Astrocyte (in vitro differentiated cells and primary cell): ENCODE results near the gene DDTL. TPM values are rescaled to one million over a fixed set of nuclear protein-coding genes. Genes with fewer than 3 reads are reported as not detected.
"Not testable (repeated sequence)": the region's sequence is repeated elsewhere in the genome, so short reads cannot be mapped to it uniquely, and the experiment has no call there.

ENCODE experiments used
- DNase-seq: peaks from one replicate; pipeline ENCODE4 v3.0.0-alpha.2; 2010; ENCODE audit warnings: low read depth
- FAIRE-seq: peaks from 2 replicates; lab custom pipeline; 2011; peaks lifted over from hg19 to GRCh38; lab: Jason Lieb, UNC
- H2AFZ ChIP-seq: 2 replicates; pipeline ENCODE4 v1.6.0; 2012; ENCODE audit warnings: low read depth, low read length, inconsistent platforms
- H3K27ac ChIP-seq: 2 replicates; pipeline ENCODE4 v1.5.1; 2011; ENCODE audit warnings: low read depth, low read length, inconsistent platforms
- H3K27me3 ChIP-seq: 2 replicates; pipeline ENCODE4 v1.6.0; 2011; ENCODE audit warnings: low read length, inconsistent platforms; ENCODE audit not compliant: insufficient read depth
- H3K36me3 ChIP-seq: 2 replicates; pipeline ENCODE4 v1.5.1; 2011; ENCODE audit warnings: low read length, inconsistent platforms; ENCODE audit not compliant: insufficient read depth
- H3K4me1 ChIP-seq: 2 replicates; pipeline ENCODE4 v1.5.1; 2011; ENCODE audit warnings: low read length, inconsistent platforms; ENCODE audit not compliant: insufficient read depth
- H3K4me2 ChIP-seq: 2 replicates; pipeline ENCODE4 v1.6.0; 2012; ENCODE audit warnings: low read length, inconsistent platforms
- H3K4me3 ChIP-seq: 2 replicates; pipeline ENCODE4 v1.5.1; 2011; ENCODE audit warnings: low read depth, mild to moderate bottlenecking, low read length, inconsistent platforms; ENCODE audit not compliant: insufficient read depth
- H3K79me2 ChIP-seq: 2 replicates; pipeline ENCODE4 v1.6.0; 2012; ENCODE audit warnings: mild to moderate bottlenecking, low read length, inconsistent platforms; ENCODE audit not compliant: insufficient read depth
- H3K9ac ChIP-seq: 2 replicates; pipeline ENCODE4 v1.6.0; 2012; ENCODE audit warnings: mild to moderate bottlenecking, low read length, inconsistent platforms
- H3K9me3 ChIP-seq: 2 replicates; pipeline ENCODE4 v1.5.1; 2012; ENCODE audit warnings: low read depth, mild to moderate bottlenecking, low read length, inconsistent platforms; ENCODE audit not compliant: insufficient read depth
- H4K20me1 ChIP-seq: 2 replicates; pipeline ENCODE4 v1.6.0; 2012; ENCODE audit warnings: low read length, inconsistent platforms; ENCODE audit not compliant: insufficient read depth
- H3K27ac Mint-ChIP-seq: one replicate; pipeline ENCODE4 v1.8.0; 2021; ENCODE audit warnings: mild to moderate bottlenecking, mixed read lengths; ENCODE audit not compliant: unreplicated experiment
- H3K27me3 Mint-ChIP-seq: one replicate; pipeline ENCODE4 v1.8.0; 2021; ENCODE audit warnings: low read depth, mixed read lengths; ENCODE audit not compliant: unreplicated experiment
- H3K36me3 Mint-ChIP-seq: one replicate; pipeline ENCODE4 v1.8.0; 2021; ENCODE audit warnings: low read depth, mixed read lengths; ENCODE audit not compliant: unreplicated experiment
- H3K4me1 Mint-ChIP-seq: one replicate; pipeline ENCODE4 v1.8.0; 2021; ENCODE audit warnings: low read depth, mixed read lengths; ENCODE audit not compliant: unreplicated experiment
- H3K4me3 Mint-ChIP-seq: one replicate; pipeline ENCODE4 v1.8.0; 2021; ENCODE audit warnings: mild to moderate bottlenecking, moderate library complexity, mixed read lengths; ENCODE audit not compliant: unreplicated experiment
- H3K9me3 Mint-ChIP-seq: one replicate; pipeline ENCODE4 v1.8.0; 2021; ENCODE audit warnings: mild to moderate bottlenecking, mixed read lengths; ENCODE audit not compliant: unreplicated experiment
- EZH2 ChIP-seq: IDR thresholded peaks from 2 replicates; pipeline ENCODE4 v1.6.1; 2012; ENCODE audit warnings: mild to moderate bottlenecking, low read length, inconsistent platforms; ENCODE audit not compliant: insufficient read depth
- total RNA-seq: library from RNA; stranded (reverse); gene quantifications from 2 replicates; pipeline ENCODE4 v1.2.1, GENCODE V29; 2021
- TF ChIP-seq, protein P1 (sequence below): IDR thresholded peaks from 2 replicates; pipeline ENCODE4 v1.5.1; 2011; ENCODE audit warnings: low read depth, mild to moderate bottlenecking, inconsistent platforms, low read length, moderate library complexity; ENCODE audit not compliant: insufficient read depth

Gene DDTL
- total RNA-seq, 1 donor from 2014 or later: 0.75 TPM

DNA sequence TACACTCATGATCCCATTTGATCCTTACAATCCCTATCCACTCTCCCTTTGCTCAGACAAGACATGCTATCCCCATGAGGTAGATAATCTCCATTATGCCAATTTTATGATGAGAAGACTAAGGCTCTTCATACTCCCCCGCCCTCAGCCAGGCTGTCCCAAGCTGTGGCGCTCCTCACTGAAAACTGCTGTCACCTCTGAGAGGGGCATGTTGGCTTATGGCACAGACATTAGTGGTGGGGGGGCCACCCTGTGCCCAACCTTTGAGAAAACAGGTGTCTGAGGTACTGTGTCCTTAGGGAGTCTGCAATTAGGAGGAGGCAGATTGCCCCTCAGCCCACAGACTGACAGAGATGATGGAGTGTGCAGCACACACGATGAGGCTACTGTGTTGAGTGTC, 2.4 kb downstream of the DDTL start:
- H3K4me1 ChIP-seq: no peaks in the 10 kb centered on the region
- H3K4me2 ChIP-seq: no peak overlapping the region
- H3K4me1 Mint-ChIP-seq: no peaks in the 10 kb centered on the region
- H3K27ac ChIP-seq: no peak overlapping the region
- no peaks in the 10 kb centered on the region for H3K27me3 ChIP-seq
- peak overlapping the region; percentile 57 for H3K4me3 Mint-ChIP-seq
- H2AFZ ChIP-seq: no peak overlapping the region
- no peak overlapping the region for H3K9ac ChIP-seq
- no peak overlapping the region for H3K4me3 ChIP-seq
- H3K36me3 ChIP-seq: peaks cover 13% of the 10 kb centered on the region
- DNase-seq (no peak), FAIRE-seq (no peak)
- H3K79me2 ChIP-seq: peaks cover 19% of the 10 kb centered on the region
- H3K9me3 Mint-ChIP-seq: no peaks in the 10 kb centered on the region
- H3K36me3 Mint-ChIP-seq: peaks cover 5% of the 10 kb centered on the region
- H3K27ac Mint-ChIP-seq: peak overlapping the region; percentile 53
- H4K20me1 ChIP-seq: peaks cover 19% of the 10 kb centered on the region
- TF ChIP-seq, protein P1, sequence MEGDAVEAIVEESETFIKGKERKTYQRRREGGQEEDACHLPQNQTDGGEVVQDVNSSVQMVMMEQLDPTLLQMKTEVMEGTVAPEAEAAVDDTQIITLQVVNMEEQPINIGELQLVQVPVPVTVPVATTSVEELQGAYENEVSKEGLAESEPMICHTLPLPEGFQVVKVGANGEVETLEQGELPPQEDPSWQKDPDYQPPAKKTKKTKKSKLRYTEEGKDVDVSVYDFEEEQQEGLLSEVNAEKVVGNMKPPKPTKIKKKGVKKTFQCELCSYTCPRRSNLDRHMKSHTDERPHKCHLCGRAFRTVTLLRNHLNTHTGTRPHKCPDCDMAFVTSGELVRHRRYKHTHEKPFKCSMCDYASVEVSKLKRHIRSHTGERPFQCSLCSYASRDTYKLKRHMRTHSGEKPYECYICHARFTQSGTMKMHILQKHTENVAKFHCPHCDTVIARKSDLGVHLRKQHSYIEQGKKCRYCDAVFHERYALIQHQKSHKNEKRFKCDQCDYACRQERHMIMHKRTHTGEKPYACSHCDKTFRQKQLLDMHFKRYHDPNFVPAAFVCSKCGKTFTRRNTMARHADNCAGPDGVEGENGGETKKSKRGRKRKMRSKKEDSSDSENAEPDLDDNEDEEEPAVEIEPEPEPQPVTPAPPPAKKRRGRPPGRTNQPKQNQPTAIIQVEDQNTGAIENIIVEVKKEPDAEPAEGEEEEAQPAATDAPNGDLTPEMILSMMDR: no peak
- no peak for TF ChIP-seq EZH2
- H3K9me3 ChIP-seq: no peaks in the 10 kb centered on the region
- no peaks in the 10 kb centered on the region for H3K27me3 Mint-ChIP-seq

DNA sequence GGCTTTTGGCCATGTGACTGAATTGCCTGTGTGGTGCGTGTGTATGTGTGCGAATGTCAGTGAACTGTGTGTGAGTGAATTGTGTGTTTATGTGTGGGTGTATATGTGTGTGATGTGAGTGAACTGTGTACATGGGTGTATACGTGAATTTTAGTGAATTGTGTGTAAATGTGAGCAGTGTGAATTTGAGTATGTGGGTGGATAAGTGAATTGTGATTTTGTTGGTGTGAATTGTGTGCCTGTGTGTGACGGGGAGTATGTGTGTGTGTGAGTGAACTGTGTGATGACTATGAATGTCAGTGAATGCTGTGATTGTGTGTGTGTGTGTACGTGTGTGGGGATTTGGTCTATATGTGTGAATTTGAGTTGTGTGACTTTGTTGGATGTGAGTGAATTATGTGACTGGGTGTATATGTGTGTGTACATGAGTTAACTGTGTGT, 3.5 kb downstream of the DDTL start:
- FAIRE-seq: no peak
- Histone ChIP-seq H4K20me1 (peaks cover 19% of the 10 kb centered on the region), H3K79me2 (peaks cover 19% of the 10 kb centered on the region), H3K9me3 (no peaks in the 10 kb centered on the region), H3K4me3 (no peak overlapping the region), H2AFZ (no peak overlapping the region), H3K4me1 (no peaks in the 10 kb centered on the region), H3K9ac (no peak overlapping the region), H3K4me2 (no peak overlapping the region), H3K36me3 (peaks cover 13% of the 10 kb centered on the region), H3K27me3 (no peaks in the 10 kb centered on the region), H3K27ac (no peak overlapping the region)
- no peak overlapping the region for H3K4me3 Mint-ChIP-seq
- H3K9me3 Mint-ChIP-seq: no peaks in the 10 kb centered on the region
- TF ChIP-seq EZH2: no peak
- TF ChIP-seq, protein P1: no peak
- H3K4me1 Mint-ChIP-seq: no peaks in the 10 kb centered on the region
- peaks cover 5% of the 10 kb centered on the region for H3K36me3 Mint-ChIP-seq
- H3K27me3 Mint-ChIP-seq: no peaks in the 10 kb centered on the region
- DNase-seq: no peak
- no peak overlapping the region for H3K27ac Mint-ChIP-seq

DNA sequence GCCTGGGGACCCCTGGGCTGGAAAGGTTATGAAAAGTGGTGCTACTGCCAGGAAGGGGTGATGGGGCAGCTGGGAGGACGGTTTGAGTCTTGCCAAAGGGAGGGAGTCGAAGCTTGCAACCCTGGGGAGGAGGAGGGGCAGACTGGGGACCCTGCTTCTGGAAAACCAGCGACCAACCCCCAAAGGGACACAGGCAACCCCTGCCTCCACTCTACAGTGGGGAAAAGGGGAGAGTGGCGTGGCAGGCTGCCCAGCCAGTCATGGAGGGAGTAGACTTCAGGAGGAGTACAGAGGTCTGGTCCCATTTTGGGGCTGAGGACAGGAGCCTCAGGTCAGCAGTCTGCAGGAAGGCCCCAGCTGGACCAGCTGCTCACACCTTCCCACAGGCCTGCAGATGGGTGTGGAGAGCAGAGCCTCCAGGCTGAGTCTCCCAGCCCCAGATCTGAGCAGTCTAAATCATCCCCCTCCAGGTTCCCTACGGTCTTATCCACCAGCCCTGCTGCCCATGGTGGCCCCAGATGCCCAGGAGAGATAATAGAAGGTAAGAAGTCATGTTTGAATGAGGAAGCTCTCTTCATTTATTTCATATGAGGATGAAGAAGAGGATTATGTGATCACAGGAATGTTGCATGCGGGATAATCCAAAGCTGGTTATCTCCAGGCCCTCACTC, 4.3 kb downstream of the DDTL start:
- Mint-ChIP-seq H3K4me3 (no peak overlapping the region), H3K27me3 (no peaks in the 10 kb centered on the region), H3K9me3 (no peaks in the 10 kb centered on the region), H3K4me1 (no peaks in the 10 kb centered on the region), H3K36me3 (peaks cover 5% of the 10 kb centered on the region), H3K27ac (no peak overlapping the region)
- no peak for FAIRE-seq
- peaks cover 13% of the 10 kb centered on the region for H3K36me3 ChIP-seq
- no peak overlapping the region for H3K4me2 ChIP-seq
- H2AFZ ChIP-seq: no peak overlapping the region
- no peak overlapping the region for H3K9ac ChIP-seq
- peaks cover 19% of the 10 kb centered on the region for H4K20me1 ChIP-seq
- no peak for TF ChIP-seq EZH2
- TF ChIP-seq, protein P1: no peak
- no peak for DNase-seq
- no peaks in the 10 kb centered on the region for H3K9me3 ChIP-seq
- no peak overlapping the region for H3K4me3 ChIP-seq
- H3K27ac ChIP-seq: no peak overlapping the region
- H3K79me2 ChIP-seq: peaks cover 19% of the 10 kb centered on the region
- H3K27me3 ChIP-seq: no peaks in the 10 kb centered on the region
- no peaks in the 10 kb centered on the region for H3K4me1 ChIP-seq

DNA sequence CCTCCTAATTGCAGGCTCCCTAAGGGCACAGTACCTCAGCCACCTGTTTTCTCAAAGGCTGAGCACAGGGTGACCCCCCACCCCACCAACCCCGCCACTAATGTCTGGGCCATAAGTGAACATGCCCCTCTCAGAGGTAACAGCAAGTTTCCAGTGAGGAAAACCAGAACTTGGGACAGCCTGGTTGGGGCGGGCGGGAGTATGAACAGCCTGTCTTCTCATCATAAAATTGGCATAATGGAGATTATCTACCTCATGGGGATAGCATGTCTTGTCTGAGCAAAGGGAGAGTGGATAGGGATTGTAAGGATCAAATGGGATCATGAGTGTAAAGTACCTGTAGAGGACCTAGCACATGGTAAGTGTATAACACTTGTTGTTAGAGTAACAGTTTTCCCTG, 5.2 kb downstream of the DDTL start:
- H3K9ac ChIP-seq, H3K27ac ChIP-seq, H2AFZ ChIP-seq, H3K9me3 ChIP-seq, H3K4me3 ChIP-seq, H3K9me3 Mint-ChIP-seq, FAIRE-seq, DNase-seq, H3K36me3 Mint-ChIP-seq, H3K27me3 ChIP-seq, H3K4me1 ChIP-seq, H3K4me1 Mint-ChIP-seq, H3K4me2 ChIP-seq, H3K27ac Mint-ChIP-seq, H3K27me3 Mint-ChIP-seq: not testable (repeated sequence)
- peaks cover 19% of the 10 kb centered on the region for H4K20me1 ChIP-seq
- H3K4me3 Mint-ChIP-seq: peak overlapping the region; percentile 57
- peaks cover 19% of the 10 kb centered on the region for H3K79me2 ChIP-seq
- H3K36me3 ChIP-seq: peaks cover 13% of the 10 kb centered on the region
